OCI-LY3 (cell line): ENCODE measurements around the gene TMCC2.
A peak's percentile ranks its signal among the peaks of the same experiment; 100 is the strongest.
"Not testable (repeated sequence)": the region's sequence is repeated elsewhere in the genome, so short reads cannot be mapped to it uniquely, and the experiment has no call there.

Source experiments
- H2AFZ ChIP-seq: fragments of 200-600, 300-600 bp; shearing (Covaris generic); 2 replicates; pipeline ENCODE4 v1.6.0; 2014; ENCODE audit warnings: antibody characterized with exemption, low read depth, low read length
- H3K27ac ChIP-seq: fragments of 200-600, 300-600 bp; sonication (generic); 2 replicates; pipeline ENCODE4 v1.5.1; 2014; ENCODE audit warnings: mild to moderate bottlenecking, low read length, moderate library complexity, mixed read lengths
- H3K27me3 ChIP-seq: fragments of 200-600, 300-600 bp; sonication (generic); 2 replicates; pipeline ENCODE4 v1.6.1; 2014; ENCODE audit warnings: low read depth, low read length, mixed read lengths
- H3K36me3 ChIP-seq: fragments of 200-600, 300-600 bp; sonication (generic); replicated peaks from 2 replicates; pipeline ENCODE3; 2014; ENCODE audit warnings: low read depth, low read length, mixed read lengths
- H3K4me1 ChIP-seq: fragments of 300-600, 200-600 bp; sonication (generic); 2 replicates; pipeline ENCODE4 v1.6.1; 2014; ENCODE audit warnings: low read length, mixed read lengths
- H3K4me2 ChIP-seq: fragments of 200-600, 300-600 bp; sonication (generic); 2 replicates; pipeline ENCODE4 v1.6.1; 2014; ENCODE audit warnings: low read length, mixed read lengths
- H3K4me3 ChIP-seq: fragments of 300-600, 200-600 bp; sonication (generic); 2 replicates; pipeline ENCODE4 v1.5.1; 2014; ENCODE audit warnings: antibody characterized with exemption, mild to moderate bottlenecking, low read length, moderate library complexity
- H3K79me2 ChIP-seq: fragments of 300-600, 200-600 bp; shearing (Covaris generic); 2 replicates; pipeline ENCODE4 v1.6.1; 2014; ENCODE audit warnings: mild to moderate bottlenecking, low read length, mixed read lengths
- H3K9ac ChIP-seq: fragments of 300-600, 200-600 bp; shearing (Covaris generic); 2 replicates; pipeline ENCODE4 v1.6.0; 2014; ENCODE audit warnings: mild to moderate bottlenecking, low read length, moderate library complexity
- H3K9me3 ChIP-seq: fragments of 200-600, 300-600 bp; shearing (Covaris generic); 2 replicates; pipeline ENCODE4 v1.6.1; 2014; ENCODE audit warnings: low read length, mixed read lengths; ENCODE audit not compliant: insufficient read depth
- H4K20me1 ChIP-seq: fragments of 200-600, 300-600 bp; sonication (generic); 2 replicates; pipeline ENCODE4 v1.6.1; 2016; ENCODE audit warnings: low read length, mixed read lengths; ENCODE audit not compliant: insufficient read depth
- CTCF ChIP-seq: fragments of 200-600, 300-600 bp; sonication (generic); IDR thresholded peaks from 2 replicates; pipeline ENCODE4 v1.5.1; 2014; ENCODE audit warnings: antibody characterized with exemption, low read length, low read depth
- EZH2phosphoT487 ChIP-seq: fragments of 200-600 bp; shearing (Covaris generic); IDR thresholded peaks from 2 replicates; pipeline ENCODE4 v1.6.1; 2018; ENCODE audit warnings: antibody characterized with exemption, mixed run types, low read depth

Gene TMCC2

GRCh38 chr1:205275916-205276688 is 48.4 kb downstream of the TMCC2 start:
- Histone ChIP-seq H4K20me1 (no peaks in the 10 kb centered on the region), H2AFZ (no peak overlapping the region), H3K9ac (no peak overlapping the region), H3K9me3 (no peaks in the 10 kb centered on the region), H3K4me2 (no peak overlapping the region), H3K36me3 (no peaks in the 10 kb centered on the region), H3K27me3 (peaks cover 9% of the 10 kb centered on the region), H3K27ac (no peak overlapping the region), H3K4me1 (peaks cover 39% of the 10 kb centered on the region), H3K4me3 (no peak overlapping the region), H3K79me2 (no peaks in the 10 kb centered on the region)
- TF ChIP-seq CTCF, result no peak
- TF ChIP-seq EZH2phosphoT487, result no peak

- peaks cover 39% of the 10 kb centered on the region for H3K4me1 ChIP-seq
- H3K27ac ChIP-seq, result no peak overlapping the region
- H3K4me3 ChIP-seq, result no peak overlapping the region
- H2AFZ ChIP-seq, result no peak overlapping the region
- H3K27me3 ChIP-seq, result peaks cover 9% of the 10 kb centered on the region
- H3K79me2 ChIP-seq, result no peaks in the 10 kb centered on the region
- H4K20me1 ChIP-seq, result no peaks in the 10 kb centered on the region
- TF ChIP-seq EZH2phosphoT487, result no peak
- TF ChIP-seq CTCF, result no peak
- H3K4me2 ChIP-seq, result no peak overlapping the region
- no peak overlapping the region for H3K9ac ChIP-seq
- no peaks in the 10 kb centered on the region for H3K36me3 ChIP-seq
- no peaks in the 10 kb centered on the region for H3K9me3 ChIP-seq
Observed at GRCh38 chr1:205276689-205277065, 48.9 kb downstream of the TMCC2 start.

- Histone ChIP-seq H3K9ac (no peak overlapping the region), H2AFZ (no peak overlapping the region), H3K4me3 (no peak overlapping the region), H3K4me1 (peaks cover 47% of the 10 kb centered on the region), H3K9me3 (no peaks in the 10 kb centered on the region), H4K20me1 (no peaks in the 10 kb centered on the region), H3K27ac (no peak overlapping the region), H3K79me2 (no peaks in the 10 kb centered on the region), H3K36me3 (no peaks in the 10 kb centered on the region), H3K27me3 (peaks cover 15% of the 10 kb centered on the region), H3K4me2 (peak overlapping the region; percentile 40)
- TF ChIP-seq CTCF, result no peak
- no peak for TF ChIP-seq EZH2phosphoT487
Observed at GRCh38 chr1:205279986-205280385, 52.2 kb downstream of the TMCC2 start.

GRCh38 chr1:205280666-205281395 is 53.1 kb downstream of the TMCC2 start:
- H2AFZ ChIP-seq, H3K79me2 ChIP-seq, H3K4me3 ChIP-seq, H3K9me3 ChIP-seq, H3K27ac ChIP-seq, H3K9ac ChIP-seq, H4K20me1 ChIP-seq, H3K36me3 ChIP-seq: not testable (repeated sequence)
- H3K27me3 ChIP-seq, result peaks cover 15% of the 10 kb centered on the region
- H3K4me1 ChIP-seq, result peaks cover 52% of the 10 kb centered on the region
- H3K4me2 ChIP-seq, result 0 out of 2 replicates have a peak overlapping the region, but pooled peaks have one; percentile 40
